GM18867 (cell line): ENCODE measurements around the gene LRRD1.
"Not testable (repeated sequence)": the region's sequence is repeated elsewhere in the genome, so short reads cannot be mapped to it uniquely, and the experiment has no call there.

Source experiments
- ATAC-seq: cut with Tn5 transposase; IDR thresholded peaks from one replicate; pipeline ENCODE4 v1.9.1; 2021; ENCODE audit warnings: mild to moderate bottlenecking, moderate library complexity; ENCODE audit not compliant: unreplicated experiment

Gene LRRD1

GRCh38 chr7:92178928-92179924, at the start of gene LRRD1:
LRRD1 (minus strand) TSS chr7:92179142; CDS start chr7:92165202, 13,940 bp downstream.
- ATAC-seq, result peak; percentile 98

DNA sequence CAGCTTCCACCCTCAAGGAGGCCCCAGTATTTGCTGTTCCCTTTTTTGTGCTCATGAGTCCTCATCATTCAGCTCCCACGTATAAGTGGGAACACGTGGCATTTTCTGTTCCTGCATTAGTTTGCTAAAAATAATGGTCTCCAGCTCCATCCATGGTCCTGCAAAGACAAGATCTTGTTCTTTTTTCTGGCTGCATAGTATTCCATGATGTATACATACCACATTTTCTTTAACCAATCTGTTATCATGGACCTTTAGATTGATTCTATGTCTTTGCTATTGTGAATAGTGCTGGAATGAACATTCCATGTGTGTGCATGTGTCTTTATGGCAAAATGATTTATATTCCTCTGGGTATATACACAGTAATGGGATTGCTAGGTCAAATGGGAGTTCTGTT, 49.8 kb upstream of the LRRD1 start:
- no peak for ATAC-seq

- no peak for ATAC-seq
These were observed 49.2 kb upstream of the LRRD1 start for GRCh38 chr7:92228100-92228499.

DNA sequence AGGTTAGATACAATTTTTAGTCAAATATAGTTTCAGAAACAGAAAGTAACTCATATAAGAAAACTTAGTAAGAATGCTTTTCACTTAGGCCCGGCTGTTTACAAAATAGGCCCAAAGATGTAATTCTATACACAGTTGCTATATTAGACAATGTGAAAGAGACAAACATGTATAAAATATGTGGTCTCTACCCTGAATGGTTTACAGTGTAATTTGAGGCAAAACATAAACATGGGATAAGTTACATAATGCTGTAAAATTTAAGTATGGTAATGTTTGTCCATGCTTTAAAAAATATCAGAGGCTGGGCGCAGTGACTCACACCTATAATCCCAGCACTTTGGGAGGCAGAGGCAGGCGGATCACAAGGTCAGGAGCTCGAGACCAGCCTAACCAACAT, 48.0 kb upstream of the LRRD1 start:
- ATAC-seq, result no peak

DNA sequence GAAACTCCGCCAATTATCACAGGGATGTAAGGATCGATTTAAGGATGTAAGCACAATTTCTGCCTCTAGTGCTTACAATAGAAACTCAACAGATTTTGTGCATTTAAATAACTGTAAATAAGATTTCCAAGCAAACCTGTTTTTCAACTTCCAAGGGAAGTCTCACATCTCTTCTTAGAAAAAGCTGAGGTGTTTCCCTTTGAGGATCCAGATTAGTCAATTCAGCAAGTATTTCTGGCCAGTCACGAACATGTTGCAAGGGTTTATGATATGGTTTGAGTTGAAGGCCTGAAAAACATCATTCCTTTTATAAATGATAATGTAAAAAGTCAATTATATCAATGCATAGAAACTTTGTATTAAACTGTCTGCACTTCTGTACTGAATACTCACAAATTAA, 42.8 kb upstream of the LRRD1 start:
- no peak for ATAC-seq

DNA sequence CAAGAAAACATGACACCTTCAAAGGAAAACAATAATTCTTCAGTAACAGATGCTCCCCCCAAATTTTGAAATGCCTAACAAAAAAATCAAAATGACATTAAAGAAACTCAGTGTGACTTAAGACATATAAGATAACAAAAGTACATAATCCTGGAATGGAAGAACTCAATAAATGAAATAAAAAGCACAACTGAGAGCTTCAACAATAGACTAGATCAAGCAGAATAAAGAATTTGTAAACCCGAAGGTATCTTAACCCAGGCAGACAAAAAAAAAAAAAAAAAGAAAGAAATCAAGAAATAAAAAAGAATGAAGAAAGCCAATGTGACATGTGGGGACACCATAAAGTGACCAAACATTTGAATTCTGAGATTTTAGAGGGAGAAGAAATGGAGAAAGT, 27.7 kb upstream of the LRRD1 start:
- ATAC-seq, result no peak

DNA sequence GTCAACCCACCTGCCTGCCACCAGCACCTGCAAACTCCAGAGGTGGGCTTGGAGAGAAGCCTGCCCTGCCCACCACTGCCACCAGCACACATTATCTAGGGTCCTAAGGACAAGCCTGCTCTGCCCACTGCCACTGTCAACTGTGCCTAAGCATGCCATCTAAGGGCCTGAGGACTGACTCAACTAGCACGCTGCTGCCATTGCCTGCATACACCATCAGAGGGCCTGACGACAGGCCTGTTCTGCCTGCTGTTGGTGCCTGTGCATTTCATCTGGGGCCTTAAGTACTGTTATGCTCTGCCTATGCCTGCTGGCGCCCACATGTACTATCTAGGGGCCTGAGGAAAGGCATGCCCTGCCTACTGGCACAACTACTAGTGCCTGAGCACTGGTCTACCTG, 27.0 kb upstream of the LRRD1 start:
- ATAC-seq, result no peak

DNA sequence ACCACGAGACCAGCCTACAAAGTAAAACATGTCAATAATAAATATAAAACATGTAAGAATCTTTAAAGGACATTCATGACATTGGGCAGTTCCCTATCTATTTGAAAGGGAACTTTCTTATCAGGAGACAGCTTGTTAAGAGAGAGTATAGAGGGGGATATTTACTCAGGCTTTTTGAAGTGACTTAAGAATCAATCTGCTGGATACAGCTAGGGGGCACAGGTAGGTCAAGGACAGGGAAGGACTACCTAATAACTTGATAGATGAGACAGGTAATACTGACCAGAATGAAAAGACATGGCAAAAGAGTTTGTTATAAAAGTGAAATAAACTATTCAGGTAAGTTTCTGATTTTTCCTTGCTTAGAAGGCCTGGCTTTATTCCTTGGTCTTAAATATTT, 21.8 kb upstream of the LRRD1 start:
- ATAC-seq, result no peak

- no peak for ATAC-seq
These were observed 13.4 kb upstream of the LRRD1 start for GRCh38 chr7:92192326-92192725.

DNA sequence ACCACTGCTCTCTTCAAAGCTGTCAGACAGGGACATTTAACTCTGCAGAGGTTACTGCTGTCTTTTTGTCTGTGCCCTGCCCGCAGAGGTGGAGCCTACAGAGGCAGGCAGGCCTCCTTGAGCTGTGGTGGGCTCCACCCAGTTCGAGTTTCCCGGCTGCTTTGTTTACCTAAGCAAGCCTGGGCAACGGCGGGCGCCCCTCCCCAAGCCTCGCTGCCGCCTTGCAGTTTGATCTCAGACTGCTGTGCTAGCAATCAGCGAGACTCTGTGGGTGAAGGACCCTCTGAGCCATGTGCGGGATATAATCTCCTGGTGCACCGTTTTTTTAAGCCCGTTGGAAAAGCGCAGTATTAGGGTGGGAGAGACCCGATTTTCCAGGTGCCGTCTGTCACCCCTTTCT, 10.3 kb upstream of the LRRD1 start:
- not testable (repeated sequence) for ATAC-seq

DNA sequence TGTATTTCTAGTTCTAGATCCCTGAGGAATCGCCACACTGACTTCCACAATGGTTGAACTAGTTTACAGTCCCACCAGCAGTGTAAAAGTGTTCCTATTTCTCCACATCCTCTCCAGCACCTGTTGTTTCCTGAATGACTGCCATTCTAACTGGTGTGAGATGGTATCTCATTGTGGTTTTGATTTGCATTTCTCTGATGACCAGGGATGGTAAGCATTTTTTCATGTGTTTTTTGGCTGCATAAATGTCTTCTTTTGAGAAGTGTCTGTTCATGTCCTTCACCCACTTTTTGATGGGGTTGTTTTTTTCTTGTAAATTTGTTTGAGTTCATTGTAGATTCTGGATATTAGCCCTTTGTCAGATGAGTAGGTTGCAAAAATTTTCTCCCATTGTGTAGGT, 5.4 kb upstream of the LRRD1 start:
- ATAC-seq, result not testable (repeated sequence)

- no peak for ATAC-seq
These were observed 1.6 kb downstream of the LRRD1 start for GRCh38 chr7:92177362-92177761.

DNA sequence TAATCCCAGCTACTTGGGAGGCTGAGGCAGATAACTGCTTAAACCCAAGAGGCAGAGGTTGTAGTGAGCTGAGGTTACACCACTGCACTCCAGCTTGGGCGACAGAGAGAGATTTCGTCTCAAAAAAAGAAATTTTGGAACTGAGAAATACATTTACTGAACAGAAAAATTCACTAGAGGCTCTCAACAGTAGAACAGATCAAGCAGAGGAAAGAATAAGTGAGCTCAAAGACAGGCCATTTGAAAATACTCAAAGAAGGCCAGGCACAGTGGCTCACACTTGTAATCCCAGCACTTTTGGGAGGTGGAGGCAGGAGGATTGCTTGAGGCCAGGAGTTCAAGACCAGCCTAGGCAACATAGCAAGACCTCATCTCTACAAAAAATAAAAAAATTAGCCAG, 9.4 kb downstream of the LRRD1 start:
- ATAC-seq, result not testable (repeated sequence)

DNA sequence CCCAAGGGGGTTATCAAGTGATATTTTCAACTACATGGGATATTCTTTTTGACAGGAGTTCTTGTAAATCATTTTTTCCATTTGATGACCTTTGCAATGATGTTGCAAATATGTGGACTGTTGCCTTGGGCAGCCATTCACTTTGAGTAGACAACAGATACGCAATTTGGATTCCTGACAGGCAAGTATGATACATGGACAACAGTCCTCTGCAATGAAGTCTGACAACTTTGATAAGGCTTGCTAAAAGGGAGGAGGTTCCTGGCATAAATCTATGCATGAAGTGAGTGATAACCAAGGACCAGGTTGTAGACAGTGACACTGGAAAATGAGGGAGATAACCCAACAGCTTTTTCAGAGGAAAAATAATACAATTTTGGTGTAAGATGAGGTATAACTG, 17.7 kb downstream of the LRRD1 start:
- ATAC-seq, result no peak

DNA sequence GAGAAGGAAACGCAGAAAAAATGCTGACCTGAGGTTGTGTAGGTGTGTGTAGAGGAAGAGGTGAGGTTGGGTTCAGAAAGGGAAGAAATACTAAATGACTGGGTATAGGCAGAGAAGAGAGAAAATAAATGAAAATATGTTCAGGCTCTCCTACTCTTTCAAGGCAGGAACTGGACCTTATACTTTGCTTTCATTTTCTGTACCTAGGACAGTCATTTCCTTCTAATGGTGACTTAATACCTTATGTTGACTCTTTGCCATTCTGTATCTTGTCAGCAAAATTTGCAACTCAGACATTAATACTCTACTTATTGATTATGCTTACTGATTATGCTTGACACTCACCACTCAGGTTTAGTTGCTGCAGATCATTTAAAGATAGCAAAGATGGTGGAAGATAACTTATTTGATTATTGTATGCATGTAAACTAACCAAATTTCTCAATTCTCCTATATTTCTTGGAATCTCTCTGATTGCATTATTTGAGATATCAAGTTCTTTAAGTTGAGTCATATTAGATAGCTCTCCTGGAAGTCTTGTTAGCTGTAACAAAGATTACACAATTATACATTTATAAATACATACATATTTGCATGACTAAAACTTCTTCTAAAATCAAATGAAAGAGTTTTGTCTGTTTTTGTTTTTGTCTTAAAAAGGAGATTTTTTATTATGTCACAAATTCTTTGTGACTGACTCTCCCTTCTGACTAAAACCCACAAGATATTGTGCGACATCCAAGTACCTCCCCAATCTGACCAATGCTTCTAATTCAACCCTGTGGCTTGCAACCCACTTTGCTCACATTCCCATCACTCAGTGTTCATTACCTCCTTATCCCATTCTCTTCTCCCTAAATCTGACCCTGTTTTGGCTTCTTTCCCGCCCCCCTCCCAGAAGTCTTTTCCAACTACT, 20.0 kb downstream of the LRRD1 start:
- ATAC-seq, result peak; percentile 86

DNA sequence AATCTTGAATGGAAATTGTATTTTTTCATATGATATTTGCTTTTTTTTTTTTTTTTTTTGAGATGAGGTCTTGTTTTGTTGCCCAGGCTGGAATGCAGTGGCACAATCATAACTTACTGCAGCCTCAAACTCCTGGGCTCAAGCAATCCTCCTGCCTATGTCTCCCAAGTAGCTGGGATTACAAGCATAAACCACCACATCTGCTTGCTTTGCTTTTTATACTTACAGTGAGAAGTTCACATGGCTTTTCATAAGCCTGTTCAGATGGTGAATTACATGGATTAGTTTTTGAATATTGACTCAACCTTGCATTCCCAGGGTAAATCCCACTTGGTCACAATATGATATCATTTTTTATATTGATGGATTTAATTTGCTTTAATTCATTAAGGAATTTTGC, 22.0 kb downstream of the LRRD1 start:
- no peak for ATAC-seq

- no peak for ATAC-seq
These were observed 23.7 kb downstream of the LRRD1 start for GRCh38 chr7:92155108-92155739.

DNA sequence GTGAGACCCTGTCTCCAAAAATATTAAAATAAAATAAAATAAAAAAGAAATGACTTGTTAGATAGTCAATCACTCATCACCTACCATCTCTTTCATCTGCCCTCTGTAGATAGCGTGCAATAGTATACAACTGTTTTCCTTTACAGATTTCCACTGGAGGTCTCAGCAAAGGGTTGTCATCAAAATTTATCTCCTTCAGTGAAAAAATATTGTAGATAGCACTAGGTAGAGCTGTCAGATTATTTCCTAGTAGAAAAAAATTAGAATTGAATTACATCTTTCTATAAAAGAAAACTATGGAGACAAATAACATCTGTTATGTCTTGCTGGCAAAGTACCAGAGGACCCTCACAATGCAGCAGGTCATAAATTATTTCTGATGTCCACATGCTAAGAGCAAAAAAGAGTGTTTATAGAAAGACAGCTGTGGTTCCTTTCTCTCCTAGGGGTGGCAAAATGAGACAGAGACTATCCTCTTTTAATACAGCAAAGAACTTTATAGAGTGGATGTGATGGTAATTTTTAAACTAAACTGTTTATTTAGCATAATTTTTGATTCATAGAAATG, 28.4 kb downstream of the LRRD1 start:
- ATAC-seq, result no peak

- ATAC-seq, result no peak
These were observed 29.2 kb downstream of the LRRD1 start for GRCh38 chr7:92149736-92150239.

GRCh38 chr7:92143192-92143880, 35.6 kb downstream of the LRRD1 start:
- not testable (repeated sequence) for ATAC-seq
